HepG2 (cell line): Measurements from ENCODE around the gene DCDC2. TPM values are rescaled to one million over a fixed set of nuclear protein-coding genes. Genes with fewer than 3 reads are reported as not detected.
A peak's percentile ranks its signal among the peaks of the same experiment; 100 is the strongest.

ENCODE experiments used
- ATF6 ChIP-seq: sonication (generic); formaldehyde crosslinking; conservative IDR thresholded peaks from 2 replicates; pipeline ENCODE4 v1.4.0; 2020; ENCODE audit warnings: missing genetic modification reagents
- BCL3 ChIP-seq: sonication (generic); formaldehyde crosslinking; IDR thresholded peaks from 2 replicates; pipeline ENCODE4 v1.5.1; 2020; ENCODE audit warnings: mild to moderate bottlenecking, missing genetic modification reagents, moderate library complexity
- DRAP1 ChIP-seq: IDR thresholded peaks from 2 replicates; pipeline ENCODE4 v1.6.1; 2016; ENCODE audit warnings: missing genetic modification reagents, missing compliant biosample characterization
- ETV5 ChIP-seq: IDR thresholded peaks from 2 replicates; pipeline ENCODE4 v1.6.1; 2018; ENCODE audit warnings: missing biosample characterization, missing genetic modification reagents, inconsistent platforms, borderline replicate concordance
- GLI4 ChIP-seq: sonication (generic); formaldehyde crosslinking; IDR thresholded peaks from 2 replicates; pipeline ENCODE4 v1.5.1; 2020; ENCODE audit warnings: missing genetic modification reagents, mild to moderate bottlenecking, moderate library complexity, borderline replicate concordance
- HNF1B ChIP-seq: sonication (generic); formaldehyde crosslinking; IDR thresholded peaks from 2 replicates; pipeline ENCODE4 v1.5.1; 2020; ENCODE audit warnings: mild to moderate bottlenecking, moderate library complexity, missing genetic modification reagents
- MATR3 ChIP-seq: sonication (generic); formaldehyde crosslinking; IDR thresholded peaks from 2 replicates; pipeline ENCODE4 v1.4.0; 2020; ENCODE audit warnings: missing genetic modification reagents
- NCOA2 ChIP-seq: sonication (generic); formaldehyde crosslinking; IDR thresholded peaks from 2 replicates; pipeline ENCODE4 v1.8.0; 2022; ENCODE audit warnings: inconsistent platforms
- NCOR1 ChIP-seq: fragments of 200-600 bp; sonication (generic); IDR thresholded peaks from 2 replicates; pipeline ENCODE4 v1.7.0; 2017; ENCODE audit warnings: antibody characterized with exemption, low read length, borderline replicate concordance
- NR2F1 ChIP-seq, 2 experiments: fragments of 450-650 bp in 1 of 2; formaldehyde crosslinking in 1 of 2; IDR thresholded peaks; 2 replicates each; pipeline versions ENCODE4 v1.5.0 to v1.6.1; 2016 to 2020; ENCODE audit warnings: mild to moderate bottlenecking in 1 of 2, missing compliant biosample characterization in 1 of 2, missing genetic modification reagents in 1 of 2, moderate library complexity in 1 of 2
- RAD21 ChIP-seq: fragments of 450-650 bp; formaldehyde crosslinking; IDR thresholded peaks from 2 replicates; pipeline ENCODE4 v1.5.0; 2020; ENCODE audit warnings: mild to moderate bottlenecking
- ZNF205 ChIP-seq: IDR thresholded peaks from 2 replicates; pipeline ENCODE4 v1.6.1; 2018; ENCODE audit warnings: missing biosample characterization, missing genetic modification reagents
- ZNF407 ChIP-seq: sonication (generic); formaldehyde crosslinking; IDR thresholded peaks from one replicate; pipeline ENCODE4 v1.5.1; 2020; ENCODE audit warnings: mild to moderate bottlenecking, missing genetic modification reagents; ENCODE audit errors: not compliant biosample characterization
- ZNF530 ChIP-seq: sonication (generic); formaldehyde crosslinking; IDR thresholded peaks from 2 replicates; pipeline ENCODE4 v1.5.0; 2020; ENCODE audit warnings: low read depth, mild to moderate bottlenecking, missing genetic modification reagents
- ZNF598 ChIP-seq: sonication (generic); formaldehyde crosslinking; IDR thresholded peaks from 2 replicates; pipeline ENCODE4 v1.5.1; 2020; ENCODE audit warnings: mild to moderate bottlenecking, missing genetic modification reagents, borderline replicate concordance
- polyA plus RNA-seq, 8 experiments: library from polyadenylated mRNA; depleted of rRNA in 3 of 8; stranded (reverse) in 7 of 8; unstranded in 1 of 8; fragments of >200 nt; fragmentation: Illumina TruSeq in 4 of 8; extraction: Trizol in 4 of 8; gene quantifications; 2 replicates each; pipeline versions ENCODE4 v1.2.1 to v1.2.3, GENCODE V29; 2011 to 2016; ENCODE audit warnings: low read depth in 4 of 8, missing spikeins in 1 of 8, mixed read lengths in 1 of 8; ENCODE audit not compliant: insufficient read depth in 1 of 8
- total RNA-seq, 5 experiments: library from RNA; depleted of rRNA; stranded (reverse); fragments of >200 nt; fragmentation: Illumina TruSeq; extraction: Trizol; gene quantifications; 2 replicates each; pipeline ENCODE4 v1.2.3, GENCODE V29; 2016; ENCODE audit warnings: low read depth in 1 of 5

Gene DCDC2
- total and polyA plus RNA-seq, 2 of the 13 experiments (the other 11 are each of a cell fraction or from before 2014, with no cell fraction given), result 9.0 to 36.2 TPM

- TF ChIP-seq ZNF407 (CRISPR knock-in tag) (no peak), HNF1B (peak; percentile 63; the same call in 1 of the 2 replicates), ETV5 (CRISPR knock-in tag) (0 out of 2 replicates have a peak, but pooled peaks have one; percentile 45), DRAP1 (CRISPR knock-in tag) (peak; percentile 71), ATF6 (CRISPR knock-in tag) (0 out of 2 replicates have a peak, but pooled peaks have one; percentile 61), NCOR1 (peak; percentile 97), BCL3 (CRISPR knock-in tag) (0 out of 2 replicates have a peak, but pooled peaks have one; percentile 18), NCOA2 (CRISPR knock-in tag) (peak; percentile 97), ZNF598 (CRISPR knock-in tag) (no peak), GLI4 (CRISPR knock-in tag) (no peak), ZNF530 (CRISPR knock-in tag) (no peak), ZNF205 (CRISPR knock-in tag) (peak; percentile 73), NR2F1 (CRISPR knock-in tag; IDR thresholded peaks at IDR 0.05) (peak; percentile 66 to 97; a peak in 3 of 4 replicates), MATR3 (CRISPR knock-in tag) (no peak), RAD21 (no peak)
Measured at GRCh38 chr6:24330137-24330732, 27.6 kb downstream of the DCDC2 start (continued).
